Astrocyte of the cerebellum (primary cell): ENCODE measurements around the gene ASIC1.

Experiments used
- DNase-seq: peaks from one replicate; pipeline ENCODE4 v3.0.0-alpha.2; 2011; ENCODE audit warnings: low read depth
- H3K4me3 ChIP-seq: 2 replicates; pipeline ENCODE4 v1.5.1; 2011; ENCODE audit warnings: mild to moderate bottlenecking, low read depth, low read length, moderate library complexity
- in situ Hi-C: cut with HindIII; loops from 2 replicates; pipeline ENCODE4 v1.10.0; 2017; ENCODE audit warnings: low sequenced_read_pairs
- TF ChIP-seq, protein P1 (sequence below): IDR thresholded peaks from 2 replicates; pipeline ENCODE4 v1.5.1; 2012; ENCODE audit warnings: low read length, low read depth, moderate library complexity, mild to moderate bottlenecking; ENCODE audit errors: missing control alignments

ASIC1 gene

GRCh38 chr12:50102646-50103309, 45.4 kb downstream of the ASIC1 start:
- TF ChIP-seq, protein P1, sequence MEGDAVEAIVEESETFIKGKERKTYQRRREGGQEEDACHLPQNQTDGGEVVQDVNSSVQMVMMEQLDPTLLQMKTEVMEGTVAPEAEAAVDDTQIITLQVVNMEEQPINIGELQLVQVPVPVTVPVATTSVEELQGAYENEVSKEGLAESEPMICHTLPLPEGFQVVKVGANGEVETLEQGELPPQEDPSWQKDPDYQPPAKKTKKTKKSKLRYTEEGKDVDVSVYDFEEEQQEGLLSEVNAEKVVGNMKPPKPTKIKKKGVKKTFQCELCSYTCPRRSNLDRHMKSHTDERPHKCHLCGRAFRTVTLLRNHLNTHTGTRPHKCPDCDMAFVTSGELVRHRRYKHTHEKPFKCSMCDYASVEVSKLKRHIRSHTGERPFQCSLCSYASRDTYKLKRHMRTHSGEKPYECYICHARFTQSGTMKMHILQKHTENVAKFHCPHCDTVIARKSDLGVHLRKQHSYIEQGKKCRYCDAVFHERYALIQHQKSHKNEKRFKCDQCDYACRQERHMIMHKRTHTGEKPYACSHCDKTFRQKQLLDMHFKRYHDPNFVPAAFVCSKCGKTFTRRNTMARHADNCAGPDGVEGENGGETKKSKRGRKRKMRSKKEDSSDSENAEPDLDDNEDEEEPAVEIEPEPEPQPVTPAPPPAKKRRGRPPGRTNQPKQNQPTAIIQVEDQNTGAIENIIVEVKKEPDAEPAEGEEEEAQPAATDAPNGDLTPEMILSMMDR: no peak
- no peak for DNase-seq
- no peak overlapping the region for H3K4me3 ChIP-seq
- in situ Hi-C loops: loop anchor here (5.0 kb wide), 2 partner anchors 35 to 55 kb away; no protein-coding TSS in a partner anchor

DNA sequence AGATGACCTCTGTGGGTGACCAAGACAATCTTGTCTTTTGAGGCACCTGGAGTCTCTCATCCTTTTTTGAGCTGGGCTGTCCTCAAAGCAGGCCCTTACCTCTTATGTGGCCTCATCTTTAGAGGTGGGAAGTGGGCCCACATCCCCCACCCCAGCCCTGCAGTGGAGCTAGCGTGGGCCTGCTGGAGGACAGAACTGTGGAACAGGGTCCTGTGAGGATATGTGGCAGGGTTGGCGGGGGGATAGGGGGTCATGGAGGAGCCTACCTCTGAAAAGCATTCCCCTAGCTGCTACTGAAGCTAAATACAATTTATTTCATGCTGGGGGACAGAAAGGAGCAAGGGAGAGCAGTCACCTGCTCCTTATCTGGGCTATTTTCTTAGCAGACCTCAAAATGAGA, 46.0 kb downstream of the ASIC1 start:
- TF ChIP-seq, protein P1: no peak
- H3K4me3 ChIP-seq: no peak overlapping the region
- DNase-seq: no peak
- in situ Hi-C loops: loop anchor here (5.0 kb wide), 2 partner anchors 36 to 54 kb away; no protein-coding TSS in a partner anchor

- DNase-seq: no peak
Measured at GRCh38 chr12:50103767-50104321, 46.4 kb downstream of the ASIC1 start, which contains the start of gene GPD1. Gene GPD1 (plus strand): TSS chr12:50104008. CDS start chr12:50104051, 43 bp downstream.

DNA sequence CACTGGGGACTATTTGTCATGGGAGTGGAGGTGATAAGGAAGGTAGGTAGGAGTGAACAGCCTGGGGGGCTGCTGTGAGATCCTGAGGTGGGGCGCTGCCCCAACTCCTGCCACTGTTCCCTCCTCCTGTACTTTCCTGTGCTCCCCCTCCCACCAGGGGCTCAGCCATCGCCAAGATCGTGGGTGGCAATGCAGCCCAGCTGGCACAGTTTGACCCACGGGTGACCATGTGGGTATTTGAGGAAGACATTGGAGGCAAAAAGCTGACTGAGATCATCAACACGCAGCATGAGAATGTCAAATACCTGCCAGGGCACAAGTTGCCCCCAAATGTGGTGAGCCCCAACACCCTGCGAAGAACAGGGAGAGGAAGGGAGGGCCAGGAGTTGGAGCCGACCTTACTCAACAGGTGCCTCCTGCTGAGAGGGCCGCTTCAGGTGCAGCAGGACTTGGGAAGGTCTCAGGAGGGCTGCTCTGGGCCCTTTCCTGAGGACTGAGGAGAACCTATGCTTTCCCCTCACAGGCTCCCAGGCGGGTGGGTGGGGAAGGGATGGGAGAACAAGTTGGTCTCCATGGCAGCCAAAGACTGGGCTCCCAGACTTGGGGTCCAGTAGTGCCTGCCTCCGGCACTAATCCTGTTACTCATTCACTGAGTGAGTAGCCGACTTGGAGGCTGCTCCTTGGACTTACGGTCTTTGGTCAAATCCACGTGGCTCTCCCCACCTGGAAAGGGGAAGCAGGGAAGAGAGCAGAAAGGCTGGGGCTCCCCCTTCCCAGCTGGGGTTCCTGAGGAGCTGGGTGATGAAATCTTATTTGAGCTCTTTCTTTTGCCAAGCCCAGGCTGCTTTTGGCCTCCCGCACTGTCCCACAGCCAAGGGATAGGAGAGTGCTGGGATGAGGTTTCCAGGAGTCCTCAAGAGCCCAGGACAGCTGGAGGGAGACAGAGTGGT, 47.3 kb downstream of the ASIC1 start:
- in situ Hi-C loops: loop anchor here (5.0 kb wide), 2 partner anchors 37 to 53 kb away; no protein-coding TSS in a partner anchor
- TF ChIP-seq, protein P1: no peak
- no peak for DNase-seq
- H3K4me3 ChIP-seq: no peak overlapping the region

More at GRCh38 chr12:50103767-50104321, 46.4 kb downstream of the ASIC1 start, which contains the start of gene GPD1:
- in situ Hi-C loops: loop anchor here (5.0 kb wide), 2 partner anchors 37 to 53 kb away; no protein-coding TSS in a partner anchor
- TF ChIP-seq, protein P1: peak; percentile 6
- no peak within 1 kb of the TSS for H3K4me3 ChIP-seq

DNA sequence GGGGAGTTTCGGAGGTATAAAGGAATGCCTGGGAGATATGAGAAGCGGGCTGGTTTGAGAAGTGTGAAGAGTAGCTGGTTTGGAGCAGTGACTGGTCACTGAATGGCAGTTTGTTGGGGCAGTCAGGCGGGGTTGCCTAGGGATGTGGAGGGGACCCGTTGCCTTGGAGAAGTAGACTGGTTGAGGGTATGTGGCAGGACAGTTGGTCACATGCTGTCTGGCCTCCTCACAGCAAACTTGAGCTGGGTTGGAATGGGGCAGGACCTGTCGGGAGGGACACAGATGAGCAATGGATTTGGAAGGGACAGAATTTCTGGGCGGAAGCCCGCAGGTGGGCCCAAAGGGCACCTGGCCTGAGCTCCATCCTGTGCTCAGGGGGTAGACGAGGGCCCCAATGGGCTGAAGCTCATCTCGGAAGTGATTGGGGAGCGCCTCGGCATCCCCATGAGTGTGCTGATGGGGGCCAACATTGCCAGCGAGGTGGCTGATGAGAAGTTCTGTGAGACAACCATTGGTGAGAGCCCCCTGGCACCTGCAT, 48.6 kb downstream of the ASIC1 start:
- no peak for DNase-seq
- TF ChIP-seq, protein P1: no peak

DNA sequence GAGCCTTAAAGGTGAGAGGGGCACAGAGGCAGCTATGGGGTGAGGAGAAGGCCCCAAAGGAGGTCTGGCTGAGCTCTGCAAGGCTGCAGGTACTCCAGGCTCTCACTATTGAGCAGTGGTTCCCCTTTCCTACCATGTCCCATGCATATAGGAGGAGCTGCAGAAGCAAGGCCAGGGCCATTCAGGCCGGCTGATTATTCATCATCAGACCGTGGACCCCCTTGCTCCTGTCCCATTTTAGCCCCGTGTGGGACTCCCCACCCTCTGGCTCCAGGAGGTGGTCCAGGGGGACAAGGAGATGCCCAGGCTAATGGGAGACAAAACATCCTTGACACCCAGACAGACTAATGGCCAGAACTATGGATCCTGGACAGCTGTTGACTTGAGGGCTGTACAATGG, 49.5 kb downstream of the ASIC1 start:
- H3K4me3 ChIP-seq: no peak overlapping the region
- in situ Hi-C loops: no loop called here
- DNase-seq: no peak
- TF ChIP-seq, protein P1: no peak

More for the DNA sequence above, 48.6 kb downstream of the ASIC1 start:
- H3K4me3 ChIP-seq: no peak overlapping the region
- in situ Hi-C loops: no loop called here
